GM13976 (cell line): ENCODE data around the gene TEP1.
"Not testable (repeated sequence)": the region's sequence is repeated elsewhere in the genome, so short reads cannot be mapped to it uniquely, and the experiment has no call there.

Experiments
- DNase-seq: peaks from one replicate; pipeline ENCODE4 v3.0.0; 2012; ENCODE audit warnings: low spot score
- in situ Hi-C: fragments of 300-500 bp; cut with MboI; formaldehyde crosslinking; loops from one replicate; pipeline ENCODE4 v1.12.0; 2022; ENCODE audit warnings: low sequenced_read_pairs, mixed read lengths, inconsistent platforms; ENCODE audit not compliant: unreplicated experiment
- TF ChIP-seq, protein P1 (sequence below): IDR thresholded peaks from 2 replicates; pipeline ENCODE4 v1.5.1; 2012; ENCODE audit warnings: borderline replicate concordance, mild to moderate bottlenecking; ENCODE audit not compliant: insufficient read depth; ENCODE audit errors: extremely low read depth, missing control alignments, control extremely low read depth

The TEP1 gene

DNA sequence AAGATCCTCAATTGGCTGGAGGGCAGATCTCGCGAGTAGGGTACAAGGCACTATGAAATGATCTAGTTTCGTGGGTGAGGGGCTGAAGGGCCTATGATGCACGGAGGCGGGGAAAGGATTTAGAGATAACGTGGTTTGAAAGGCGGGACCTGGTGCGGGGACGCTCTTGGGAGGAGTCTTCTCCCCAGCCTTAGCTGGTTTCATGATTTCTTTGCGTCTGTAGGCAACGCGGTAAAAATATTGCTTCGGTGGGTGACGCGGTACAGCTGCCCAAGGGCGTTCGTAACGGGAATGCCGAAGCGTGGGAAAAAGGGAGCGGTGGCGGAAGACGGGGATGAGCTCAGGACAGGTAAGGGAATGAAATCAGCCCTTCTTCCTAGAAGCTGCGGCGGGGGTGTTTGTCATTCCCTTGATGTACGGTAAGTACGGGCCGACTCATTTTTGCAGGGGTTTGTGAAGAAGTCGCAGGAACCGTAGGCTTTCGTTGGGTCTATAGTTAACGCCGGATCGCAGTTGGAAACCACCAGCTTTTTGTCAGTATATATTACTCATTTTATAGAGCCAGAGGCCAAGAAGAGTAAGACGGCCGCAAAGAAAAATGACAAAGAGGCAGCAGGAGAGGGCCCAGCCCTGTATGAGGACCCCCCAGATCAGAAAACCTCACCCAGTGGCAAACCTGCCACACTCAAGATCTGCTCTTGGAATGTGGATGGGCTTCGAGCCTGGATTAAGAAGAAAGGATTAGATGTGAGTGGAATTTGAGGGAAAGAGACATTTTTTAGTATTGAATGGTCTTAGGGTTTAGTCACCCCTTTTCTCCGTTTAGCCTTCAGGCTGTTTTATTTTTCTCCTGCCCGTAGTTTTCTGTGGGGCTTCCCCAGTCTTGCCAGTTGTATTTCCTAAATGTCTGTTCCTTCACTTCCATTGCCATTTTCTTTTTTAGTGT lies 42.3 kb upstream of the TEP1 start:
- in situ Hi-C loops: no loop called here
- TF ChIP-seq, protein P1, sequence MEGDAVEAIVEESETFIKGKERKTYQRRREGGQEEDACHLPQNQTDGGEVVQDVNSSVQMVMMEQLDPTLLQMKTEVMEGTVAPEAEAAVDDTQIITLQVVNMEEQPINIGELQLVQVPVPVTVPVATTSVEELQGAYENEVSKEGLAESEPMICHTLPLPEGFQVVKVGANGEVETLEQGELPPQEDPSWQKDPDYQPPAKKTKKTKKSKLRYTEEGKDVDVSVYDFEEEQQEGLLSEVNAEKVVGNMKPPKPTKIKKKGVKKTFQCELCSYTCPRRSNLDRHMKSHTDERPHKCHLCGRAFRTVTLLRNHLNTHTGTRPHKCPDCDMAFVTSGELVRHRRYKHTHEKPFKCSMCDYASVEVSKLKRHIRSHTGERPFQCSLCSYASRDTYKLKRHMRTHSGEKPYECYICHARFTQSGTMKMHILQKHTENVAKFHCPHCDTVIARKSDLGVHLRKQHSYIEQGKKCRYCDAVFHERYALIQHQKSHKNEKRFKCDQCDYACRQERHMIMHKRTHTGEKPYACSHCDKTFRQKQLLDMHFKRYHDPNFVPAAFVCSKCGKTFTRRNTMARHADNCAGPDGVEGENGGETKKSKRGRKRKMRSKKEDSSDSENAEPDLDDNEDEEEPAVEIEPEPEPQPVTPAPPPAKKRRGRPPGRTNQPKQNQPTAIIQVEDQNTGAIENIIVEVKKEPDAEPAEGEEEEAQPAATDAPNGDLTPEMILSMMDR: no peak
- DNase-seq: no peak

DNA sequence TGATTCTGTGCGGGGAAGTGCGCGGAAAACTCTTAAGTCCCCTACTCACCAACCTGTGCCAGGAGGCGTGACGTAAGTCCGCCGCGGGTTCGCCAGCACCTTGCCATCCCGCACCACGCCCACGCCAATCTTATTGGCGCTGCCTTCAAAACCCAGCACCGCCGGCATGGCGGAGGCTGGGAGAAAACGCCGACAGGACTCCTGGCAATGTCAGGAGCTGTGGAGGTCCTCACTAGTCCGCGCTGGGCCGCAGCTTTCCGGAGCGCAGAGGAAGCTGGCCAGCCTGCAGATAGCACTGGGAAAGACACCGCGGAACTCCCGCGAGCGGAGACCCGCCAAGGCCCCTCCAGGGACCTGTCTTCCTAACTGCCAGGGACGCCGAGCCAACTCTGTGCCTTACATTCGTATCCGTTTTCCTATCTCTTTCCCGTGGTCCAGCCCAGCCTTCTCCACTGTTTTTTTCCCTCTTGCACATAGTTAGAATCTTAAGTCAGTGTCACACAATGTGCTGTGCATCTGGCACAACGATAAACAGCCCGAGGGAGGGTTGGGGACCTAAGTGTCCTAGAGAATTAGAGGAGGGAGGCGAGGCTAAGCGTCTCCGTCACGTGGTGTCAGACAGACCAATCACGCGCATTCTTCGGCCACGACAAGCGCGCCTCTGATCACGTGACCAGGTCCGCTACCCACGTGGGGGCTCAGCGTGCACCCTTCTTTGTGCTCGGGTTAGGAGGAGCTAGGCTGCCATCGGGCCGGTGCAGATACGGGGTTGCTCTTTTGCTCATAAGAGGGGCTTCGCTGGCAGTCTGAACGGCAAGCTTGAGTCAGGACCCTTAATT lies 41.4 kb upstream of the TEP1 start, which contains the start of the genes APEX1 and OSGEP:
APEX1 (plus strand) TSS at position 711 of the 839 bp plus-strand sequence. CDS start 420 bp downstream, outside the sequence.
OSGEP (minus strand) TSS at position 297 of the 839 bp plus-strand sequence; CDS start at position 168, 129 bp downstream.
- peak; percentile 96 for DNase-seq
- TF ChIP-seq, protein P1: no peak
- in situ Hi-C loops: no loop called here

DNA sequence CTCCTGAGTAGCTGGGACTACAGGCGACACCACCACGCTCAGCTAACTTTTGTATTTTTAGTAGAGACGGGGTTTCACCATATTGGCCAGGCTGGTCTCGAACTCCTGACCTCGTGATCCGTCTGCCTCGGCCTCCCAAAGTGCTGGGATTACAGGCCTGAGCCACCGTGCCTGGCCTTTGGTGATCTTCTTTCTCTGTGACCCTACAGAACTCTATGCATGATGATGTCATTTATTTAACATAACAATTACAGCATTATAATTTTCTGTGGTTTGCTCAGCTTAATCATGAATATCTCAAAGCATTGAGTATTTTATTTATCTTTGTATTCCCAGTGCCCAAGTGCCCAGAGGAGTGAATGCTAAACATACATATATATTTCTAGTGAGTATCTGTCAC lies 39.5 kb upstream of the TEP1 start:
- DNase-seq, in situ Hi-C loops: not testable (repeated sequence)

DNA sequence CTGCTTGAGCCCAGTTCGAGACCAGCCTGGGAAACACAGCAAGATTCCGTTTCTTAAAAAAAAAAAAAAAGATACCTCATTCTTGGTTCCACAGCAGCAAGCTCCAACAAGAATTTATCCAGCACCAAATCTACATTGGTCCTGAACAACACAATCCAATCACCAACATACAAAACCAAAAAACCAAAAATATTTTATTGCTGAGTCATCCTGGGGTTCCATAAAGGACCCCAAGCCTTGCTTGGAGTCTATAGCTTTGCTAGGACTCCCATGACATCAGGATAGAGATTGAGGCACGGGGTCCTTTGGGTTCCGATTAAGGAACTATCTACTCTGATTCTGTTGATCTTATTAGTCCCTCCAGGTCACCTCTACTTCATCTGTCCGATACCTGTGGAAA lies 33.6 kb upstream of the TEP1 start:
- TF ChIP-seq, protein P1: no peak

DNA sequence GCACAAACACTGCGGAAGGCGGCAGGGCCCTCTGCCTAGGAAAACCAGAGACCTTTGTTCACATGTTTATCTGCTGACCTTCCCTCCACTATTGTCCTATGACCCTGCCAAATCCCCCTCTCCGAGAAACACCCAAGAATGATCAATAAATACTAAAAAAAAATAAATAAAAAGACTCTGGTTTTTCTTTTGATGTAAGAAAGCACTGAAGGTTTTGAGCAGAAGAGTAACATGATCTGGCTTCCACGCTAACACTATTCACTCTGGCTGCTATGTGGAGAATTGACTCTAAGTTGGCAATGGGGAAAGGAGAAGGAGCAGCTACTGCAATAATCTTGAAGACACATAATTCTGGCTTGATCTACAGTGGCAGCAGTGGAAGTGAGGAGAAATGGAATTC lies 30.3 kb upstream of the TEP1 start:
- DNase-seq, in situ Hi-C loops: not testable (repeated sequence)

More for the DNA sequence above, 33.6 kb upstream of the TEP1 start:
- in situ Hi-C loops: no loop called here
- no peak for DNase-seq

DNA sequence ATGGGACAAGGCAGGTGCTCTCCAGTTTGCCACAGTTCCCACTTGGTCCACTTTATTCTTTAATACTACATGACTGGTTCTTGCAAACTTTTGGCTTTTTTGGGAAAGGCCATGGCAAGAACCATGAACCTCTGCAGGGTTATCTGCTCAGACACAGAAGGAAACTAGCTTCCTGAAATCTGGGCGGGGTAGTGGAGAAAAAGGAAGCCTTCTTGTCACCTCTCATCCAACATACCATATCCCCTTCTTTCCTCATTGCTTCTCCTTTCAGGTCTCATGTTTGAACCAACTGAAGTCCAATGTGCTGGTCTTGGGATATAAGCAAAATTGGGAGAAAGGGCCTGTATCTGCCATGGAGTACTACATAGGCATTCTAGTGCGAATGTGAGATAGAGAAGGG lies 28.2 kb upstream of the TEP1 start:
- TF ChIP-seq, protein P1: no peak
- in situ Hi-C loops: no loop called here
- no peak for DNase-seq

DNA sequence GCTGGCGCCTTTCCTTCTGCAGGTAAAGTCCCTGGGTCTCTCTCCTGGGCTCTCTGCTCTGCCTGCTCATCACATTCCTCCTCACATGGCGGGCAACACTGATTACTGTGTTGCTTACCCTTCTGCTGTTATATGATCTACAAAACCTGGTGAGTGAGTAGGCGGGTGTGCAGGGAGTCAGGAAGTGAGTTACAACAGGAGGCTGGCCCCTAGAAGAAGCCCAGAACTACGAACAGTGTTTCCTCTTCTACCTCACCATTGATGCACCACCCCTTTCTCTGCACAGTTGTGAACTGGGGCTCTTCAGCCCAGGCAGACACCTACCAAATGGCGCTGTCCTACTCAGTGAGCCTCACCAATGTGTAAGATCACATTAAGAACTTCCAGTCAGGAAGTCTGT lies 27.6 kb upstream of the TEP1 start:
- TF ChIP-seq, protein P1: no peak
- in situ Hi-C loops: no loop called here
- no peak for DNase-seq
